Fibroblast of lung (primary cell): Measurements from ENCODE around the gene OBSCN. TPM values are rescaled to one million over a fixed set of nuclear protein-coding genes. Genes with fewer than 3 reads are reported as not detected.

Experiments used
- DNase-seq, 2 donors: peaks; one replicate each; pipeline versions ENCODE4 v3.0.0 to v3.0.0-alpha.2; 2010; ENCODE audit warnings: low read depth in 2 of 2
- H2AFZ ChIP-seq: 2 replicates; pipeline ENCODE4 v1.5.1; 2012; ENCODE audit warnings: low read length, control low read depth, inconsistent platforms
- H3K27ac ChIP-seq: 2 replicates; pipeline ENCODE4 v1.5.1; 2011; ENCODE audit warnings: low read length, control low read depth; ENCODE audit not compliant: insufficient read depth
- H3K27me3 ChIP-seq: 2 replicates; pipeline ENCODE4 v1.5.1; 2011; ENCODE audit warnings: mild to moderate bottlenecking, low read length; ENCODE audit not compliant: control insufficient read depth, insufficient read depth
- H3K36me3 ChIP-seq: 2 replicates; pipeline ENCODE4 v1.5.1; 2011; ENCODE audit warnings: low read length; ENCODE audit not compliant: control insufficient read depth, insufficient read depth
- H3K4me1 ChIP-seq: 2 replicates; pipeline ENCODE4 v1.5.1; 2011; ENCODE audit warnings: low read length; ENCODE audit not compliant: control insufficient read depth, insufficient read depth; ENCODE audit errors: extremely low read depth
- H3K4me2 ChIP-seq: 2 replicates; pipeline ENCODE4 v1.5.1; 2011; ENCODE audit warnings: low read length, control low read depth; ENCODE audit not compliant: insufficient read depth; ENCODE audit errors: extremely low read depth
- H3K4me3 ChIP-seq, 4 experiments: fragments of 200-600 bp in 1 of 4; sonication (generic) in 1 of 4; replicated peaks in 1 of 4; 2 replicates each; pipeline ENCODE4 v1.5.1; 2011 to 2016; ENCODE audit warnings: low read length in 4 of 4, low read depth in 3 of 4, mild to moderate bottlenecking in 3 of 4, control low read depth in 2 of 4, inconsistent platforms in 1 of 4, mixed read lengths in 1 of 4; ENCODE audit not compliant: insufficient read depth in 1 of 4; ENCODE audit errors: control extremely low read depth in 1 of 4
- H3K79me2 ChIP-seq: 2 replicates; pipeline ENCODE4 v1.5.1; 2012; ENCODE audit warnings: mild to moderate bottlenecking, low read length, inconsistent platforms; ENCODE audit not compliant: control insufficient read depth, insufficient read depth
- H3K9ac ChIP-seq: 2 replicates; pipeline ENCODE4 v1.5.1; 2011; ENCODE audit warnings: mild to moderate bottlenecking, low read length, control low read depth; ENCODE audit not compliant: insufficient read depth
- H3K9me3 ChIP-seq: 2 replicates; pipeline ENCODE4 v1.5.1; 2012; ENCODE audit warnings: low read depth, low read length; ENCODE audit not compliant: control insufficient read depth, insufficient read depth
- H4K20me1 ChIP-seq: 2 replicates; pipeline ENCODE4 v1.5.1; 2011; ENCODE audit warnings: low read length; ENCODE audit not compliant: control insufficient read depth, insufficient read depth; ENCODE audit errors: extremely low read depth
- CTCF ChIP-seq, 2 donors: IDR thresholded peaks in 1 of 2; conservative IDR thresholded peaks in 1 of 2; 1 replicate in 1 of 2; 2 replicates in 1 of 2; pipeline ENCODE4 v1.5.1; 2011 to 2012; ENCODE audit warnings: low read length in 2 of 2, control low read depth in 1 of 2, inconsistent platforms in 1 of 2, low read depth in 1 of 2, mild to moderate bottlenecking in 1 of 2
- EZH2 ChIP-seq: IDR thresholded peaks from 2 replicates; pipeline ENCODE4 v1.5.1; 2012; ENCODE audit warnings: low read length, control low read depth, mild to moderate bottlenecking; ENCODE audit errors: missing control alignments
- polyA minus RNA-seq: library from RNA; depleted of rRNA, polyadenylated mRNA; stranded (reverse); fragments of >200 nt; gene quantifications from 2 replicates; pipeline ENCODE4 v1.2.3, GENCODE V29; 2011; ENCODE audit warnings: low replicate concordance
- polyA plus RNA-seq, 2 donors: library from polyadenylated mRNA; depleted of rRNA in 1 of 2; stranded (reverse) in 1 of 2; unstranded in 1 of 2; fragments of >200 nt; gene quantifications; 2 replicates each; pipeline ENCODE4 v1.2.1, GENCODE V29; 2011 to 2012; ENCODE audit warnings: missing spikeins in 1 of 2
- total RNA-seq: library from RNA; depleted of rRNA; stranded (reverse); fragments of >200 nt; gene quantifications from 2 replicates; pipeline ENCODE4 v1.2.1, GENCODE V29; 2014

OBSCN gene
- total RNA-seq: 14.4 and 16.8 TPM in 2 replicates
- polyA plus RNA-seq: 0.78 and 0.87 TPM in 2 replicates
- 1.7 and 2.1 TPM in 2 replicates for polyA plus RNA-seq (2012)
- 1.2 and 1.7 TPM in 2 replicates for polyA minus RNA-seq

GRCh38 chr1:228207851-228208821 lies at the start of gene OBSCN:
TSS of gene OBSCN (plus strand) at chr1:228208044. CDS start at chr1:228211784, 3,740 bp downstream.
- H3K4me3 ChIP-seq: no peak within 1 kb of the TSS
- TF ChIP-seq CTCF (conservative IDR thresholded peaks at IDR 0.05 in 1 of 2, IDR thresholded peaks at IDR 0.05 in 1 of 2; ENCODE audit: low read depth in 1 of 2, low read length in 2 of 2): no peak
- no peak for TF ChIP-seq EZH2
- no peak for DNase-seq
- H3K4me2 ChIP-seq: no peak within 1 kb of the TSS
- H3K9me3 ChIP-seq: no peaks in the 10 kb centered on the region
- no peak within 1 kb of the TSS for H3K9ac ChIP-seq
- H4K20me1 ChIP-seq: no peaks in the 10 kb centered on the region
- H2AFZ ChIP-seq: no peak within 1 kb of the TSS
- no peaks in the 10 kb centered on the region for H3K4me1 ChIP-seq
- no peak within 1 kb of the TSS for H3K27ac ChIP-seq
- H3K27me3 ChIP-seq: no peaks in the 10 kb centered on the region
- no peaks in the 10 kb centered on the region for H3K79me2 ChIP-seq
- H3K36me3 ChIP-seq: no peaks in the 10 kb centered on the region

- no peak overlapping the region for H3K4me3 ChIP-seq
- no peaks in the 10 kb centered on the region for H4K20me1 ChIP-seq
- TF ChIP-seq EZH2: no peak
- peaks cover 3% of the 10 kb centered on the region for H3K4me1 ChIP-seq
- H3K4me2 ChIP-seq: no peak overlapping the region
- no peaks in the 10 kb centered on the region for H3K27me3 ChIP-seq
- no peak overlapping the region for H2AFZ ChIP-seq
- no peak overlapping the region for H3K9ac ChIP-seq
- H3K9me3 ChIP-seq: no peaks in the 10 kb centered on the region
- no peak for DNase-seq
- no peaks in the 10 kb centered on the region for H3K79me2 ChIP-seq
- H3K36me3 ChIP-seq: no peaks in the 10 kb centered on the region
- H3K27ac ChIP-seq: no peak overlapping the region
These were observed 49.5 kb upstream of the OBSCN start for GRCh38 chr1:228158151-228159007.

GRCh38 chr1:228159008-228159665 lies 48.7 kb upstream of the OBSCN start:
- Histone ChIP-seq H3K27me3 (no peaks in the 10 kb centered on the region), H4K20me1 (no peaks in the 10 kb centered on the region)

More at GRCh38 chr1:228159008-228159665, 48.7 kb upstream of the OBSCN start:
- no peaks in the 10 kb centered on the region for H3K79me2 ChIP-seq
- H3K4me3 ChIP-seq: no peak overlapping the region
- H3K4me1 ChIP-seq: peaks cover 3% of the 10 kb centered on the region
- H3K9me3 ChIP-seq: no peaks in the 10 kb centered on the region
- no peak overlapping the region for H3K27ac ChIP-seq
- no peaks in the 10 kb centered on the region for H3K36me3 ChIP-seq
- H3K9ac ChIP-seq: no peak overlapping the region
- H3K4me2 ChIP-seq: no peak overlapping the region
- TF ChIP-seq EZH2 (no peak), CTCF (conservative IDR thresholded peaks at IDR 0.05 in 1 of 2, IDR thresholded peaks at IDR 0.05 in 1 of 2; ENCODE audit: low read depth in 1 of 2, low read length in 2 of 2) (no peak)
- no peak for DNase-seq
- no peak overlapping the region for H2AFZ ChIP-seq
